ENCODE results near the gene PPIH. TPM values are rescaled to one million over a fixed set of nuclear protein-coding genes. Genes with fewer than 3 reads are reported as not detected.
"Not testable (repeated sequence)": the region's sequence is repeated elsewhere in the genome, so short reads cannot be mapped to it uniquely, and the experiment has no call there.

PPIH gene
- total and polyA plus RNA-seq, 2 of the 13 experiments (the other 11 are each of a cell fraction or from before 2014, with no cell fraction given): 29.9 to 72.6 TPM

GRCh38 chr1:42681741-42682483, 23.7 kb downstream of the PPIH start, which contains the start of gene YBX1 (continued):
- TF ChIP-seq THRA (CRISPR knock-in tag; IDR thresholded peaks at IDR 0.05; ENCODE audit: borderline replicate concordance): no peak
- no peak for TF ChIP-seq GFI1 (CRISPR knock-in tag; IDR thresholded peaks at IDR 0.05; ENCODE audit: borderline replicate concordance)
- TF ChIP-seq ZNF235 (CRISPR knock-in tag; IDR thresholded peaks at IDR 0.05; ENCODE audit: borderline replicate concordance): peak; percentile 82; the same call in 1 of the 2 replicates
- peak; percentile 73; the same call in 1 of the 2 replicates for TF ChIP-seq ZNF816 (CRISPR knock-in tag; IDR thresholded peaks at IDR 0.05; ENCODE audit: borderline replicate concordance)

GRCh38 chr1:42682484-42682738, 24.2 kb downstream of the PPIH start:
- Histone ChIP-seq H3K27ac (ENCODE audit: extremely low read length, insufficient read depth, low read length) (peak overlapping the region; percentile 95), H3K79me2 (ENCODE audit: insufficient read depth, low read length) (peaks cover 66% of the 10 kb centered on the region), H4K20me1 (ENCODE audit: insufficient read depth, low read length) (peaks cover 42% of the 10 kb centered on the region), H3K4me1 (ENCODE audit: insufficient read depth, low read length) (peaks cover 51% of the 10 kb centered on the region), H3K4me3 (replicated peaks in 1 of 3; ENCODE audit: insufficient read depth in 1 of 3, low read depth in 2 of 3, low read length in 3 of 3) (peak overlapping the region; percentile 66 to 86 (median 84); a peak in 5 of 6 replicates), H3K9ac (ENCODE audit: insufficient read depth, low read depth, low read length) (peak overlapping the region; percentile 97)
- BruUV-seq (replicated peaks); FAIRE-seq; H3K27me3 ChIP-seq (ENCODE audit: control insufficient read depth in 1 of 2, insufficient read depth in 2 of 2, low read length in 2 of 2); H3K36me3 ChIP-seq (replicated peaks in 1 of 2; ENCODE audit: control insufficient read depth in 1 of 2, insufficient read depth in 2 of 2, low read length in 2 of 2); DNase-seq (ENCODE audit: low spot score); H3K9me3 ChIP-seq (ENCODE audit: low read length); in situ Hi-C loops (cut with HindIII; ENCODE audit: extremely low pct_ligation_motif_present, low pct_unique_long_range_greater_than_20kb); H3K4me2 ChIP-seq (ENCODE audit: low read depth, low read length); H2AFZ ChIP-seq (ENCODE audit: low read length); CTCF ChIA-PET (ENCODE audit: low intra/inter-chr PET ratio, low total read pairs): not testable (repeated sequence)
- intact Hi-C loops (cut with micrococcal nuclease; ENCODE audit: unreplicated experiment): loop anchor here (2.0 kb wide), 1 partner anchor 24 kb away; the partner anchor contains the start of gene PPIH
- WGBS (ENCODE audit: low lambda C conversion rate): 4% methylated on average over 5 of the region's 33 CpGs
- 0 out of 2 replicates have a peak, but pooled peaks have one; percentile 7 for TF ChIP-seq RAD21 (CRISPR knock-in tag; IDR thresholded peaks at IDR 0.05)
- TF ChIP-seq ZNF740 (CRISPR knock-in tag; IDR thresholded peaks at IDR 0.05): 0 out of 2 replicates have a peak, but pooled peaks have one; percentile 47
- peak; percentile 19 for ATAC-seq
- POLR2A ChIA-PET: interaction anchor here (0.6 to 5.3 kb wide), 27 partner anchors 9 to 348 kb away, joined by 3 to 51 read pairs (median 4); partner anchors contain the start of genes C1orf50, CLDN19, P3H1 and PPIH
